22Rv1 (cell line): Measurements from ENCODE around the gene KLHDC8A.

Experiments
- ZFX ChIP-seq: fragments of 450-650 bp; IDR thresholded peaks from 2 replicates; pipeline ENCODE4 v1.6.1; 2017; ENCODE audit warnings: antibody characterized with exemption, borderline replicate concordance
- TF ChIP-seq, protein P1 (sequence below): fragments of 450-650 bp; IDR thresholded peaks from 2 replicates; pipeline ENCODE4 v1.5.1; 2017; ENCODE audit warnings: mild to moderate bottlenecking

DNA sequence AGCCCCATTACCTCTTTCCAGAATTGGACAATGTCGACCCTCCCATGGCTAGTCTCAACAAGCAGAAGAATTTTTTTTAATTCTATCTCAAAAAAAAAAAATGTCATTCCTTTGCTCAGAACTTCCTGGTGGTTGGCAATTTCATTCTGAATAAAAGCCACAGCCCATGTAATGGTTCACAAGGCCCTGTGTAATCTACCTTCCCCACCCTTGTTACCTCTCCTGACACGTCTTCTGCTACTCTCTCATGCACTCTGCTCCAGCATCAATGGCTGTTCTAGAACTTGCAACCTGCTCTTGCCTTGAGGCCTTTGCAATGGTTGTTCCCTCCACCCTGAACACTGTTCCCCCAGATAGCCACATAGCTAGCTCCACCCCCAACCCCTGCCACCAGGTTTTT lies 60.6 kb downstream of the KLHDC8A start:
- TF ChIP-seq, protein P1, sequence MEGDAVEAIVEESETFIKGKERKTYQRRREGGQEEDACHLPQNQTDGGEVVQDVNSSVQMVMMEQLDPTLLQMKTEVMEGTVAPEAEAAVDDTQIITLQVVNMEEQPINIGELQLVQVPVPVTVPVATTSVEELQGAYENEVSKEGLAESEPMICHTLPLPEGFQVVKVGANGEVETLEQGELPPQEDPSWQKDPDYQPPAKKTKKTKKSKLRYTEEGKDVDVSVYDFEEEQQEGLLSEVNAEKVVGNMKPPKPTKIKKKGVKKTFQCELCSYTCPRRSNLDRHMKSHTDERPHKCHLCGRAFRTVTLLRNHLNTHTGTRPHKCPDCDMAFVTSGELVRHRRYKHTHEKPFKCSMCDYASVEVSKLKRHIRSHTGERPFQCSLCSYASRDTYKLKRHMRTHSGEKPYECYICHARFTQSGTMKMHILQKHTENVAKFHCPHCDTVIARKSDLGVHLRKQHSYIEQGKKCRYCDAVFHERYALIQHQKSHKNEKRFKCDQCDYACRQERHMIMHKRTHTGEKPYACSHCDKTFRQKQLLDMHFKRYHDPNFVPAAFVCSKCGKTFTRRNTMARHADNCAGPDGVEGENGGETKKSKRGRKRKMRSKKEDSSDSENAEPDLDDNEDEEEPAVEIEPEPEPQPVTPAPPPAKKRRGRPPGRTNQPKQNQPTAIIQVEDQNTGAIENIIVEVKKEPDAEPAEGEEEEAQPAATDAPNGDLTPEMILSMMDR: no peak
- no peak for TF ChIP-seq ZFX
